Activated CD4-positive, alpha-beta T cell treated with anti-CD3 and anti-CD28 coated beads, Interleukin-2, amount 10 ng/mL, durations not matched to agents 7 days and 5 days (primary cell): ENCODE measurements around the gene SPAG7. TPM values are rescaled to one million over a fixed set of nuclear protein-coding genes. Genes with fewer than 3 reads are reported as not detected.
A peak's percentile ranks its signal among the peaks of the same experiment; 100 is the strongest.

ENCODE experiments used
- CTCF ChIA-PET: fragments of 350-600 bp; sonication (Branson Sonifier 250); formaldehyde crosslinking; loops from one replicate; lab custom pipeline; 2021; ENCODE audit warnings: antibody characterized with exemption; lab: Charles Lee
- POLR2A ChIA-PET: fragments of 350-600 bp; sonication (Branson Sonifier 250); formaldehyde crosslinking; loops from one replicate; lab custom pipeline; 2021; ENCODE audit warnings: antibody characterized with exemption; lab: Charles Lee
- DNase-seq: peaks from one replicate; pipeline ENCODE4 v3.0.0-alpha.2; 2020
- H3K27ac Mint-ChIP-seq: one replicate; pipeline ENCODE4 v1.8.0; 2021; ENCODE audit warnings: mild to moderate bottlenecking, moderate library complexity, mixed read lengths
- H3K27me3 Mint-ChIP-seq: one replicate; pipeline ENCODE4 v1.8.0; 2021; ENCODE audit warnings: mixed read lengths
- H3K36me3 Mint-ChIP-seq: one replicate; pipeline ENCODE4 v1.8.0; 2021; ENCODE audit warnings: low read depth, mixed read lengths
- H3K4me1 Mint-ChIP-seq: one replicate; pipeline ENCODE4 v1.8.0; 2021; ENCODE audit warnings: mixed read lengths
- H3K4me3 Mint-ChIP-seq: one replicate; pipeline ENCODE4 v1.8.0; 2021; ENCODE audit warnings: mild to moderate bottlenecking, moderate library complexity, mixed read lengths
- H3K9me3 Mint-ChIP-seq: one replicate; pipeline ENCODE4 v1.8.0; 2021; ENCODE audit warnings: mixed read lengths
- total RNA-seq, 2 experiments: library from RNA; stranded (reverse); gene quantifications; one replicate each; pipeline ENCODE4 v1.2.3, GENCODE V29; 2021

Gene SPAG7
- total RNA-seq, 2 experiments from 2014 or later: 47.7 to 53.6 TPM

GRCh38 chr17:4939546-4939795 is 28.1 kb downstream of the SPAG7 start:
- Mint-ChIP-seq H3K36me3 (peaks cover 67% of the 10 kb centered on the region), H3K27ac (peak overlapping the region; percentile 94), H3K4me1 (peaks cover 57% of the 10 kb centered on the region), H3K4me3 (peak overlapping the region; percentile 92), H3K27me3 (no peaks in the 10 kb centered on the region), H3K9me3 (no peaks in the 10 kb centered on the region)
- ChIA-PET CTCF (interaction anchor here (0.5 to 2.3 kb wide), 9 partner anchors 28 to 1493 kb away, joined by 3 to 8 read pairs (median 3); partner anchors contain the start of genes C1QBP, CAMTA2, CHRNE and SPAG7), POLR2A (interaction anchor here (0.6 to 2.0 kb wide), 7 partner anchors 9 to 140 kb away, joined by 3 to 11 read pairs (median 7); partner anchors contain the start of genes C17orf107, PFN1 and SPAG7)
- DNase-seq: no peak

- H3K4me3 Mint-ChIP-seq: peak overlapping the region; percentile 92
- H3K27ac Mint-ChIP-seq: peak overlapping the region; percentile 94
- peaks cover 57% of the 10 kb centered on the region for H3K4me1 Mint-ChIP-seq
- H3K9me3 Mint-ChIP-seq: no peaks in the 10 kb centered on the region
- DNase-seq: no peak
- H3K27me3 Mint-ChIP-seq: no peaks in the 10 kb centered on the region
- CTCF ChIA-PET: interaction anchor here (0.5 to 2.3 kb wide), 8 partner anchors 15 to 1494 kb away, joined by 3 to 7 read pairs (median 3); partner anchors contain the start of genes C1QBP, CHRNE and SPAG7
- H3K36me3 Mint-ChIP-seq: peaks cover 64% of the 10 kb centered on the region
- POLR2A ChIA-PET: interaction anchor here (1.1 to 2.0 kb wide), 3 partner anchors 10 to 39 kb away, joined by 9 to 11 read pairs (median 10); partner anchors contain the start of genes C17orf107, PFN1 and SPAG7
Measured at GRCh38 chr17:4938688-4939545, 28.7 kb downstream of the SPAG7 start.

- H3K27me3 Mint-ChIP-seq: no peaks in the 10 kb centered on the region
- CTCF ChIA-PET: interaction anchor here (1.1 to 2.3 kb wide), 4 partner anchors 15 to 35 kb away, joined by 3 to 5 read pairs (median 4); partner anchors contain the start of gene CHRNE
- POLR2A ChIA-PET: no interaction called here
- H3K9me3 Mint-ChIP-seq: no peaks in the 10 kb centered on the region
- no peak for DNase-seq
- peaks cover 63% of the 10 kb centered on the region for H3K36me3 Mint-ChIP-seq
- H3K4me3 Mint-ChIP-seq: peak overlapping the region; percentile 92
- peak overlapping the region; percentile 94 for H3K27ac Mint-ChIP-seq
- H3K4me1 Mint-ChIP-seq: peaks cover 56% of the 10 kb centered on the region
Measured at GRCh38 chr17:4938069-4938491, 29.5 kb downstream of the SPAG7 start.

- no peaks in the 10 kb centered on the region for H3K9me3 Mint-ChIP-seq
- POLR2A ChIA-PET: no interaction called here
- H3K27ac Mint-ChIP-seq: no peak overlapping the region
- H3K27me3 Mint-ChIP-seq: no peaks in the 10 kb centered on the region
- CTCF ChIA-PET: interaction anchor here (1.1 to 2.3 kb wide), 4 partner anchors 14 to 93 kb away, joined by 3 to 5 read pairs (median 4); no protein-coding TSS in a partner anchor
- DNase-seq: no peak
- peak overlapping the region; percentile 92 for H3K4me3 Mint-ChIP-seq
- H3K4me1 Mint-ChIP-seq: peaks cover 51% of the 10 kb centered on the region
- H3K36me3 Mint-ChIP-seq: peaks cover 59% of the 10 kb centered on the region
Measured at GRCh38 chr17:4937553-4937952, 30.1 kb downstream of the SPAG7 start.

- no peak overlapping the region for H3K4me3 Mint-ChIP-seq
- CTCF ChIA-PET: interaction anchor here (1.2 to 1.5 kb wide), 2 partner anchors 47 to 94 kb away, joined by 3 read pairs; no protein-coding TSS in a partner anchor
Measured at GRCh38 chr17:4936436-4936835, 31.2 kb downstream of the SPAG7 start.

GRCh38 chr17:4935650-4936049 is 32.0 kb downstream of the SPAG7 start:
- Mint-ChIP-seq H3K4me1 (peaks cover 47% of the 10 kb centered on the region), H3K27me3 (no peaks in the 10 kb centered on the region), H3K4me3 (no peak overlapping the region), H3K36me3 (peaks cover 48% of the 10 kb centered on the region), H3K27ac (no peak overlapping the region), H3K9me3 (no peaks in the 10 kb centered on the region)
- ChIA-PET POLR2A (no interaction called here), CTCF (interaction anchor here (1.2 kb wide), 1 partner anchor 48 kb away, joined by 3 read pairs; no protein-coding TSS in a partner anchor)
- no peak for DNase-seq

More at GRCh38 chr17:4936436-4936835, 31.2 kb downstream of the SPAG7 start:
- POLR2A ChIA-PET: no interaction called here
- Mint-ChIP-seq H3K27ac (no peak overlapping the region), H3K27me3 (no peaks in the 10 kb centered on the region), H3K36me3 (peaks cover 49% of the 10 kb centered on the region), H3K4me1 (peaks cover 44% of the 10 kb centered on the region), H3K9me3 (no peaks in the 10 kb centered on the region)
- no peak for DNase-seq

- ChIA-PET POLR2A (interaction anchor here (0.6 kb wide), 1 partner anchor 434 kb away, joined by 3 read pairs; no protein-coding TSS in a partner anchor), CTCF (interaction anchor here (0.6 to 1.6 kb wide), 4 partner anchors 25 to 72 kb away, joined by 3 to 4 read pairs (median 3); partner anchors contain the start of gene CAMTA2)
- Mint-ChIP-seq H3K9me3 (no peaks in the 10 kb centered on the region), H3K27ac (peak overlapping the region; percentile 41), H3K36me3 (peaks cover 44% of the 10 kb centered on the region), H3K4me3 (no peak overlapping the region), H3K27me3 (no peaks in the 10 kb centered on the region), H3K4me1 (peaks cover 48% of the 10 kb centered on the region)
- DNase-seq: no peak
Measured at GRCh38 chr17:4934173-4934979, 33.2 kb downstream of the SPAG7 start.

GRCh38 chr17:4933646-4934045 is 34.0 kb downstream of the SPAG7 start:
- POLR2A ChIA-PET: no interaction called here

GRCh38 chr17:4932756-4933155 is 34.9 kb downstream of the SPAG7 start:
- no peaks in the 10 kb centered on the region for H3K27me3 Mint-ChIP-seq
- H3K4me1 Mint-ChIP-seq: peaks cover 35% of the 10 kb centered on the region
- H3K27ac Mint-ChIP-seq: no peak overlapping the region
- no peak overlapping the region for H3K4me3 Mint-ChIP-seq
- no peak for DNase-seq
- ChIA-PET POLR2A (no interaction called here), CTCF (interaction anchor here (0.9 kb wide), 1 partner anchor 23 kb away, joined by 3 read pairs; no protein-coding TSS in a partner anchor)
- H3K36me3 Mint-ChIP-seq: peaks cover 42% of the 10 kb centered on the region
- no peaks in the 10 kb centered on the region for H3K9me3 Mint-ChIP-seq

More at GRCh38 chr17:4933646-4934045, 34.0 kb downstream of the SPAG7 start:
- H3K4me1 Mint-ChIP-seq: peaks cover 43% of the 10 kb centered on the region
- peaks cover 47% of the 10 kb centered on the region for H3K36me3 Mint-ChIP-seq
- no peak overlapping the region for H3K4me3 Mint-ChIP-seq
- H3K27ac Mint-ChIP-seq: peak overlapping the region; percentile 41
- CTCF ChIA-PET: interaction anchor here (0.9 to 1.6 kb wide), 2 partner anchors 24 to 54 kb away, joined by 3 to 4 read pairs; partner anchors contain the start of gene CAMTA2
- no peaks in the 10 kb centered on the region for H3K27me3 Mint-ChIP-seq
- DNase-seq: no peak
- H3K9me3 Mint-ChIP-seq: no peaks in the 10 kb centered on the region

- POLR2A ChIA-PET: no interaction called here
- Mint-ChIP-seq H3K36me3 (peaks cover 41% of the 10 kb centered on the region), H3K27me3 (no peaks in the 10 kb centered on the region), H3K4me3 (no peak within 1 kb of the TSS), H3K9me3 (no peaks in the 10 kb centered on the region), H3K27ac (peak within 1 kb of the TSS; percentile 10), H3K4me1 (peaks cover 28% of the 10 kb centered on the region)
- CTCF ChIA-PET: no interaction called here
- no peak for DNase-seq
Measured at GRCh38 chr17:4931963-4932362, 35.7 kb downstream of the SPAG7 start, which contains the start of gene GP1BA. Gene GP1BA, plus strand, starts transcription at chr17:4932277. Its CDS starts 328 bp downstream, at chr17:4932605.

GRCh38 chr17:4928881-4929280 is 38.7 kb downstream of the SPAG7 start:
- peaks cover 35% of the 10 kb centered on the region for H3K36me3 Mint-ChIP-seq
- no peaks in the 10 kb centered on the region for H3K27me3 Mint-ChIP-seq
- no peaks in the 10 kb centered on the region for H3K9me3 Mint-ChIP-seq
- ChIA-PET CTCF (interaction anchor here (0.9 kb wide), 1 partner anchor 14 kb away, joined by 4 read pairs; no protein-coding TSS in a partner anchor), POLR2A (no interaction called here)
- DNase-seq: no peak
- H3K4me3 Mint-ChIP-seq: no peak overlapping the region
- no peak overlapping the region for H3K27ac Mint-ChIP-seq
- H3K4me1 Mint-ChIP-seq: peaks cover 15% of the 10 kb centered on the region
